Activated CD4-positive, alpha-beta T cell treated with anti-CD3 and anti-CD28 coated beads, Interleukin-2, Interleukin-4, amounts not matched to agents 100 ng/mL and 50 ng/mL, durations not matched to agents 16 hours and 8 hours (primary cell): ENCODE data around the gene ABI3.

Source experiments
- DNase-seq: peaks from one replicate; pipeline ENCODE4 v3.0.0-alpha.2; 2020; ENCODE audit warnings: low spot score

The ABI3 gene

DNA sequence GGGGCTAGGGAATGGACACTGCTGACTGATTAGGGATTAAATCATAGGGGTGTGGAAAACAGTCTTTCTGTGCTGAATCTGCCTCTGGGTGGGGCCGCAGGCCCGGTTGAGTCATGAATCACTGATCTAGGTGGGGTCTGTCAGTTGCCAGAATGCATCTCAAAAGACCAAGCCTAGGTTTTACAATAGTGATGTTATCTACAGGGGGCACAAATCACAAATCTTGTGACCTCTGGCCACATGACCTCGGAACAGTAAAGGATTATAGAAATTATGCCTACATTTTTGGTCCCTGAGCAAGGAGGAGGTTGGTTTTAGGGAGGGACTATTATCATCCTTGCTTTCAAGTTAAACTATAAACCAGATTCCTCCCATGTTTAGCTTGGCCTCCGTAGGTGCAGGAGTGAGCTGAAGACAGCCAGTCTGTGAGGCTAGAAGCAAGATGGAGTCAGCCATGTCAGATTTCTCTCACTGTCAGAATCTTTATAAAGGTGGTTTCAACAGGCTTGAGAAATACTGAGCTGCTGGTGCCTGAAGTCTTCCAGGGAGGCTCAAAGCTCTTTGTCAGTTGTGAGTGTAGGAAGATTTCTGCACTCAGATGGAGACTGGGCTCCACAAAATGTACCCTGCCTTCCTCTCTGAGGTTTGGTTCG, 13.0 kb upstream of the ABI3 start:
- no peak for DNase-seq

GRCh38 chr17:49198211-49198610, 12.3 kb upstream of the ABI3 start:
- DNase-seq = no peak

DNA sequence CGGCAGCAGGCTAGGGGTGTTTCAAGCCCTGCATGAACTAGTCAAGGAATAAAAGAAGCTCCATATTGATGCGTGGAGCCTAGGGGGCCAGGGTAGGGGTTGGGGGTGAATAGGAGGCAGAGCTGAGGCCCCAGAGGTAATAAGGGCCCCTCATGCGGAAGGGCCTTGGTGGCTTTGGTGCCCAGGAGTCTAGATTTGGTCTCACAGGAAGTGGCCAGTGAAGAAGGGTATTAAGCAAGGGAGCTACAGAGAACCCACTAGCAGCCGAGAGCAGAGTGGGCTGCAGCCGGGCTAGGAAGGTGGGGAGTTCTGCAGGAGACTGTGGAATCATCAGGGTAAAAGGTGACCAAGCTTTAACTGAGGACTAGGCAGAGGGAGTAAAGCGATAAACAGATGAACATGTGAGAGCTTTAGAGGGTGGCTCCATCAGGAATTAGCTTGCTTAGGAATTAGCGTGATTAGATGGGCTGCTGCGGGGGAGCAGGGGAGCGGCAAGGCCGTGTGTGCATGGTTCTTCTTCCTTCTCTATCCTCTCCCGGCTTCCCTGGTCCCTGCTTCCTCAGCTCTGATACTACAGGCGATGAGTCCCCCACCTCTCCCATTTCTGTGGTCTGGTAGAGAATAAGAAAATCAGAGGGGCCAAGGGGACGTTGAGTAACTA, 10.0 kb upstream of the ABI3 start:
- DNase-seq = no peak

DNA sequence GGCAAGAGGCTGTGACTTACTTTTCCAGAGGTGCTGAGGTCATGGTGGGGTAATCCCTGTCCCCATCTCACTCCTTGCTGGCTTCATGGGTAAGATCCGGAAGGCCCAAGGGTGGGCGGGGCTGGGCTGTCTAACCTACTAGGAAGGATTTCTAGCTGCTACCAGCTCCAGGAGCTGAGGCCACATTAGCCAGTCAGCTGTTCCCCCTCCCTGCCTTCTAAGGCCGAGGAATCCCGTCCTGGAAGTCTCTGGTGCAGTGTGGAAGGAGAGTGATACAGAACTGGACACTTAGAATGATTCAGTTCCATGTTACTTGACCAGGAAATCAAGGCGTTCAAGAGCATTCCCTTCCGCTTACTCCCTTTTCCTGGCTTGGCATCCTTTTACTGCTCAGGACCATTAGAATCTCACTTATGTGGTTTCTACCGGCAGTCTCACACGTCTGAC, 9.0 kb upstream of the ABI3 start:
- DNase-seq = no peak

DNA sequence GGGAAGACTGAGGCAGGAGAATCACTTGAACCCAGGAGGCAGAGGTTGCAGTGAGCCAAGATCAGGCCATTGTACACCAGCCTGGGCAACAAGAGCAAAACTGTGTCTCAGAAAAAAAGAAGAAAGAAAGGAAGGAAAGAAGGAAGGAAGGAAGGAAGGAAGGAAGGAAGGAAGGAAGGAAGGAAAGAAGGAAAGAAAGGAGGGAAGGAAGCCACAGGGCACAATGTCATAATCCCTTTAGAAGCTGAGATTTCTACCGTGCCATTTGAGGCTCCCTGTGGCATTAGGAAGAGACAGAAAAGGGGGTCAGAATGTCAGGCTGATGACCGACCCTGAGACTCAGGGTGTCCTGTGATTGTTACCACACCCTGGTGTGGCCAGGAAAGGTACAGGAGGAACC, 6.7 kb upstream of the ABI3 start:
- DNase-seq = no peak

GRCh38 chr17:49204516-49204915, 6.0 kb upstream of the ABI3 start:
- DNase-seq = no peak

DNA sequence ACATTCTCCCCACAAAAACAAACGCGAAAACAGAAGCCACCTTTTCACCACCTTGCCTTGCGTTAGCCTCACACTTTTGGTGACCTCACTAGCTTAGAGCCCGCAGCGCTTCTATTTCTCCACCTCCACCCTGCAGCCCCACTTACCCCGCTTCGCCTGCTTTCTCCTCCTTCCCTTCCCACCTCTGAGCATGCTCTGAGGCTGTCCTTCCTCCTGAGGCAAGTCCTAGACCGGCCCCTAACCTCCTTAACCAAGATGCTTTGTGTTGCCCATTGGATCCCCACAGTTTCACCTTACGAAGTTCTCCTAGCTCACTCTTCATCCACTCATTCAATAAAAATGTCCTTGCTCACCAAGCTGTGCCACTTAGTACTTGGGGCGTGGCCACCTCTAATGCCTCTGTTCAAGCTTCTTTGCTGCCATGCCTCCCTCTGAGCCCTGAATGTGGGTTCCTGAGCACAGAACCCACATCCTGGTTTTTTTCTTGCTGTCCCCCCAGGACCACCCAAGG, 1.4 kb upstream of the ABI3 start:
- no peak for DNase-seq

DNA sequence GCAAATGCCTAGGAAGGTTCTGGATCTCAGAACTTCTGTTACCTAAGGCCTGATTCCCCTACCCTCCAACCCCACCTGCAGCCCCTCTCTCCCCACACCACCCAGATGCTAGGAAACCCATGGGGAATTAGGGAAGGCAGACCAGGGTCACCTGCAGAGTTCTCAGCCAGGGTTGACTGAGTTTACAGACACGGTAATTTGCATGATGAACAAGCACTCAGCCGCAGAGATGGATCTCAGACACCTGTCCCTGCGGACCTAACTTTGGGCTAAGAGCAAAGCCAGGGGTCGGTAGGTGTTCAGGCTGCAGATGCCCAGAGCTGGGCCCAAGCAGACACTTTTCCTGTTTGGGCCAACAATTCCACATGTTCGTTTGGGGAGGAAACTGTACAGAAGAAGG, 2.9 kb downstream of the ABI3 start:
- DNase-seq = no peak

GRCh38 chr17:49213847-49214246, 3.3 kb downstream of the ABI3 start:
- no peak for DNase-seq

DNA sequence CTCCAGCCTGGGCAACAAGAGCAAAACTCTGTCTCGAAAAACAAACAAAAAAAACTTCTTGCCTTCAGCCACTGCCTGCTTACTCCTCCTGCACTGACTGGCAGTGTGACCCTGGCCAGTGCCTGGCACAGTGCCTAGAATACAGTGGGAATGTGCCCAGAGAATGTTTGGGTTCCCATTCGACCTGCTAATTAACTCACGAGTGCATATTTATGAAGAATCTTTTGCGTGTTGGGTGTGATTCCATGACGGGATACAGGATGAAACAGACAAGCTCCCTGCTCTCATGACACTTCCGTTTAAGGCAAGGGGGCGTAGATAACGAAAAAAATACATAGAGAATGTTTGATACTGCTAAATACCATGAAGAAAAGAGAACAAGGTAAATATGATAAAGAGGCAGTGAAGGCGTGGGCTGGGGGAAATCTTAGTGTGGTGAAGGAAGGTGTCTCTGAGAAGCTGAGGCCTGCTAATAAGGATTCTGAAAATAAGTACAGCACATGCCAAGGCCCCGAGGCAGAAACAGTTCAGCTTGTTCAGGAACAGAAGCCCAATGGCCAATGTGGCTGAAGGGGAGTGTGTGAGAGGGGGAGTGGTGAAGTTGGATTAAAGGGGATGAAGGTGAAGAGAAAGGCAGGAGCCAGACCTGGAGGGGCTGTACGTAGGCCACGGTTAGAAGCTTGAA, 4.3 kb downstream of the ABI3 start:
- no peak for DNase-seq

GRCh38 chr17:49216482-49216881, 6.0 kb downstream of the ABI3 start:
- no peak for DNase-seq

DNA sequence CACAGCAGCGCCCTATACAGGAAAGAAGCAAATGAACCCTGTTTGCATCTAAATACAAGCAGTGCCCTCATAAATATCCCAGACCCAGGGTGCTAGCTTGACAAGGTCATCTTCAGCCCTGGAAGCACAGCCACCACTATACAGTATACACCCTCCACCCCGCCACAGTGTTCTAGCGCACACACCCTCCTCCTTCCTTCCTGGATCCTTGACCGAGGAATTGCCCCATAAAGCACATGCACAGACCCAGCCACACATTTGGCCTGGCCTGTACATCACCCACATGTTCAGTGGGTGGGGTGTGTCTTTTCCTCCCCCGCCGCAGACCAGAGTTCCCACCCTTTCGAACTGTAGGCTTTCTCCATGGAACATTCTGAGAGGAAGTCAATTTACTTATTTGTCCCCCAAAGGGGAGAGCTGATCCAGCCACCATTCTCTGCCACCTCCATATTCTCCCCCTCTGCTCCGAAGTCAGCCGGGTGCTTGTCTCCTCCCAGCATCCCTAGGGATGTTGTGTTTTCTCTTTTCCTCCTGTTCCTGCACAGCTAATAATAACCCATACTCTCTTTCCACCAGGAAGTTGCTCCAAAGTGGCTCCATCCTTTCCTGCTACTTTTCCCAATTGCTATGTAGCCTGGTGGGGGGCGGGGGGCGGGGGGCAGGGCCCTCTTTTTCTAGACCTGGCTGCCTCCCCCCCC, 6.6 kb downstream of the ABI3 start:
- DNase-seq = no peak

GRCh38 chr17:49217651-49218413, 7.3 kb downstream of the ABI3 start:
- peak; percentile 73 for DNase-seq

DNA sequence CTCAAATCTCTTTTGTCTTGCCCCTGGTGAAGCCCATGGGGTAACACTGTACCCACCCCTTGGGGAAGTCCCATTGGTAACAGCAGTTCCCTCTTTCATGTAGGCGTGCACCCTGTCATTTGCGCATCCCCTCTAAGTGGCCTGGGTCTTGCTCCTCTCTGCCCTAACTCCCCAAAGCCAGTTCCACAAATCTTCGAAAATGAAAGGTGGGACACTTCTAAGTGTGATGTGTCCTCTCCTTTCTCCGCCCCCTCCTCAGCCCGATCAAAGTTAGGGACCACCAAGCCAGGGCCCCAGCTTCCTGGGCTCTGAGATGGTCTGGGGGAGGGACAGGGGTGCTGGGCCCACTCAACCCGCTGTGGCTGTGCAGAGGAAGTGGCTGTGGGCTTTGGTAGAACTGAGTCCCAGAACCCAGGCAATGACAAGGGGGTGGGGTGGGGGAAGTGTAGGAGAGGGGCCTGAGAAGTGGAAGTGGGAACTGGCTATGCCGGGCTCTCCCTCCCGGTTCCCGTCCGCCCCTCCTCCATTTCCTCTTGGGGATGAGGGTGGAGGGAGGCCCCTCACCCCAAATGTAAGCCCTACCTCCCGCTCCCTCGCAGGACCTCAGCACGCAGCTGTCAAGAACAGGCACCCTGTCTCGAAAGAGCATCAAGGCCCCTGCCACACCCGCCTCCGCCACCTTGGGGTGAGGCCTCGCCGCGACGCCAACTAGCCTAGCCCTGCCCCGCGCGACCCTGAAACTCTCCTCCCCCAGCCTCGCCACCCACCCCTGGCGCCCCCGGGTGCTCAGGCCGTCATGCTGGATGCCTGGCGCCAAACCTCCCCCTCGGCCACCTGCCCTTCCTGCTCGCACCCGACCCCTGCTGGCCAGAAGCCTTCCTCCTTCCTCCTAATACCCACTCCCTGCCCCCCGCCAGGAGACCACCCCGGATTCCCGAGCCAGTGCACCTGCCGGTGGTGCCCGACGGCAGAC, 8.7 kb downstream of the ABI3 start:
- peak; percentile 51 for DNase-seq

DNA sequence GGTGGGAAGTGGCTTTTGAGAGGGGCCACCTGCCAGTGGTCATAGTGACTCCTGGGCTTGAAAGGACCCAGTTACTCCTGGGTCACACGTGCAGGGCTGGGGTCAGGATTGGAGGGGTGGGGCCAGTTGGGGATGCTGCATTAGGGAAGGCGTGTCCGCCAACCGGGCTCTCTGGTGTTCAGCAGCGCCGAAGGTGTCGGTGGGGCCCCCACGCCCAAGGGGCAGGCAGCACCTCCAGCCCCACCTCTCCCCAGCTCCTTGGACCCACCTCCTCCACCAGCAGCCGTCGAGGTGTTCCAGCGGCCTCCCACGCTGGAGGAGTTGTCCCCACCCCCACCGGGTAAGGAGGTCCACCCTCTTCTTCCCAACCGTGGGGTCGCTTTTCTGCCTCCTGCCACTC, 9.5 kb downstream of the ABI3 start:
- no peak for DNase-seq

- no peak for DNase-seq
Observed at GRCh38 chr17:49223168-49223516, 12.6 kb downstream of the ABI3 start.

DNA sequence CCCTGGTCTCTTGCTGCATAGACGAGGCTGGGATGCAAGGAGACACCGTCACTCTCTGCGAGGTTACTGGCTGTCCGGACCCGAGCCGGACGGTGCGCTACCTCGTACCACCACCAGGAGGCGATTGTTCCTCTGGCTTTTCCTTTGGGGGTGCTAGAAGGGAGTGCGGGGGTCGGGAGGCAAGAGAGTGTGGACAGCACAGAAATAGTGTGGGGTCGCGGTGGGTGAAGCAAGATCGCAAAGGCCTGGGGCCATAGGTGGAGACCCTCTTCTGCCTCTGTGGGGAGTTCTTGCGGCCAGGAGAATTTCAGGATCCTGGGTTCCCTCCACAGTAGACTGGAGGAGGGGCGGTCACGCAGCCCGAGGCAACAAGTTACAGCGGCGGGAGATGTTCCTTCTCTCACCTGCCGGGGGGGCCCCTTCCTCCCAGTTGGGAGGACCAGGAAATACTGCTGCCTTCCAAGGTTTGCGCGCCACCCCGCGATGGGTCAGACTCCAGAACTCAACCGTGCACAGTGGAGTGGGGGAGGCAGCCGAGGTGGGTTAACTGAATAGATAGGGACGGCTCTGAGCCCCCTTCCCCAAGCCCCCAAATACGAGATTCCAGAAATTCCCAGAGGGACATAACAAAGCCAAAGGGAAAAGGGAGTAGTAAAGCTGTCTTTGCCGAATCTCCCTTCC, 13.2 kb downstream of the ABI3 start:
- peak; percentile 68 for DNase-seq

DNA sequence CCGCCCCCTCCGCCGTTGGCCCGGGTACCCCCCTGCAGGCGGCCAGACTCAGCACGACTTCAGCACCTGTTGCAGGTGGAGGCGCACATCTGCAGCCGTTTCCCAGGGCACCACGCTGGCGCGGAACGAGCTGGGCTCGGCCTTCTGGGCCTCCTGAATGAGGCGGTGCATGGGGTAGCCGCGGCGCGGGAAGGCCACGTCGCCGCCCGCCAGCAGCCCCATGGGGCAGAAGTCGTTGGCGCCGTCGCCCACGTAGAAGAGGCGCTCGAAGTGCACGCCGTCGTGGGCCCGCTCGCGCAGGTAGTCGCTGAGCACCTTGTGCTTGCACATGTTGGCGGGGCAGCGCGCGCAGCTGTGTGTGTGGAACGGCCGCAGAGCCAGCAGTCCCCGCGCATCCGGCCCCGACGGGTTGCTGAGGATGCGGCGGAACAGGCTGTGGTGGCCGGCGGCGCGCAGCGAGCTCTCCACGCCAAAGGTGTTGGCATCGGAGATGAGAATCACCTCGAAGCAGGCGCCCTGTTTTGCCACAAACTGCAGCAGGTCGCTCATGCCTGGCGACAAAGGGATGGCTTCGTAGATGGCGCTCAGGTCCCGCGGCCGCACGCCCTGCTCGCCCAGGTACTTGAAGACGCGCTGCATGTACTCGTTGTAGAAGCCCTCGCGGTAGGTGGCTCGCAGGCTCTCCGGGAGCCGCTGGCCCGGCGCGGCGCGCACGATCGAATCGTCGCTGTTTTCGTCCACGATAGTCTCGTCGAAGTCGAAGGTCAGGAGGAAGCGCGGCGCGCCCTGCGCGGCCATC, 13.9 kb downstream of the ABI3 start:
- peak; percentile 31 for DNase-seq

DNA sequence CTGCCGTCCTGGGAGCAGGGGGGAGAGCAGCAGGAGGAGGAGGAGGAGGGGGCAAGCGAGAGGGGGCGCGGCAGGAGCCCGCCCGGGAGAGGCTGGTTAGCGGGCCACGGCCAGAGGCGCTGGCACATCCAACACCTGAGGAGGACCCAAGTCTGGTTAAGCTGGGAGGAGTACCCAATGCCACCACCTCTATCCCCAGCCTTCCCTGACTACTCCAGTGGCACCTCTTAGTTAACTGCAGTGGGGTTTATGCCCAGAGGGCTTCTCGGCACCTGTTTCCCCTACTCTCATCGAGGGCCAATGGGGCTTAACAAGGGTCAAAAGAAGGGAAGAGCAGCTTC, 14.5 kb downstream of the ABI3 start:
- DNase-seq = no peak
